GM13977 (cell line): ENCODE measurements around the gene MALT1.

ENCODE experiments used
- DNase-seq: peaks from one replicate; pipeline ENCODE4 v3.0.0; 2012; ENCODE audit warnings: low spot score
- CTCF ChIP-seq: IDR thresholded peaks from 2 replicates; pipeline ENCODE4 v1.5.1; 2012; ENCODE audit warnings: mild to moderate bottlenecking, control low read depth; ENCODE audit not compliant: insufficient read depth; ENCODE audit errors: extremely low read depth, missing control alignments
- in situ Hi-C: fragments of 300-500 bp; cut with MboI; formaldehyde crosslinking; loops from one replicate; pipeline ENCODE4 v1.12.0; 2022; ENCODE audit warnings: low sequenced_read_pairs, low pct_unique_long_range_greater_than_20kb, mixed read lengths, inconsistent platforms; ENCODE audit not compliant: unreplicated experiment

Gene MALT1

GRCh38 chr18:58727776-58728500 lies 56.7 kb downstream of the MALT1 start:
- TF ChIP-seq CTCF, result no peak
- in situ Hi-C loops, result no loop called here
- no peak for DNase-seq

GRCh38 chr18:58728719-58729118 lies 57.5 kb downstream of the MALT1 start:
- in situ Hi-C loops, result no loop called here
- no peak for DNase-seq
- no peak for TF ChIP-seq CTCF

- TF ChIP-seq CTCF, result no peak
- DNase-seq, result no peak
- in situ Hi-C loops, result no loop called here
These were observed 59.4 kb downstream of the MALT1 start for GRCh38 chr18:58730618-58731017.

- no peak for DNase-seq
- no peak for TF ChIP-seq CTCF
- in situ Hi-C loops, result no loop called here
These were observed 61.2 kb downstream of the MALT1 start for GRCh38 chr18:58732471-58732870.

- TF ChIP-seq CTCF, result no peak
- DNase-seq, result no peak
- in situ Hi-C loops, result no loop called here
These were observed 62.6 kb downstream of the MALT1 start for GRCh38 chr18:58733866-58734265.

GRCh38 chr18:58738322-58738721 lies 67.1 kb downstream of the MALT1 start:
- in situ Hi-C loops, result no loop called here
- DNase-seq, result no peak
- TF ChIP-seq CTCF, result no peak
